ENCODE data around the gene HTR6. TPM values are rescaled to one million over a fixed set of nuclear protein-coding genes. Genes with fewer than 3 reads are reported as not detected.
A peak's percentile ranks its signal among the peaks of the same experiment; 100 is the strongest.

Gene HTR6
- total RNA-seq, 4 donors from 2014 or later = not detected

DNA sequence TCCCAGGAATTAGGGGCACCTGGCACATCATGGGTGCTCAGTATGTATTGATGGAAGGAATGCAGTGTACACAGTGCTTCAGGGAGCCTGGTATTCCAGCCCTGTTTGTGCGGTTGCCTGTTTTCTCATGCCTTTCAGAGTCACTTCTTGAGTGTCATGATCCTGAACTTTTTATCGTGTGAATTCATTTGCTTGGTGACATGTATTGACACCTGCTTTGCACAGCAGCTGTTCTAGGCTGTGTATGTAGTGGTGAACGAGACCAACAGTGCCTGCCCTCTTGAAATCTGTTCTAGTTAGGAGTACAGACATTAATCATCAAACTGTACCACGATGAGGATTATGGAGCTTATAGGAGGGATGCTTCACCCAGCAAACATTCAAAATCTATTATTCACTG lies 6.1 kb downstream of the HTR6 start:
- Histone ChIP-seq H3K27me3 (peaks cover 2% of the 10 kb centered on the region), H3K4me1 (no peaks in the 10 kb centered on the region), H3K36me3 (no peaks in the 10 kb centered on the region), H3K9me3 (no peaks in the 10 kb centered on the region), H3K27ac (no peak overlapping the region), H3K4me3 (replicated peaks in 1 of 3) (no peak overlapping the region)
- intact Hi-C loops (cut with DNase I) = no loop called here
- TF ChIP-seq POLR2A (IDR thresholded peaks at IDR 0.05) = no peak
- TF ChIP-seq, protein P1, sequence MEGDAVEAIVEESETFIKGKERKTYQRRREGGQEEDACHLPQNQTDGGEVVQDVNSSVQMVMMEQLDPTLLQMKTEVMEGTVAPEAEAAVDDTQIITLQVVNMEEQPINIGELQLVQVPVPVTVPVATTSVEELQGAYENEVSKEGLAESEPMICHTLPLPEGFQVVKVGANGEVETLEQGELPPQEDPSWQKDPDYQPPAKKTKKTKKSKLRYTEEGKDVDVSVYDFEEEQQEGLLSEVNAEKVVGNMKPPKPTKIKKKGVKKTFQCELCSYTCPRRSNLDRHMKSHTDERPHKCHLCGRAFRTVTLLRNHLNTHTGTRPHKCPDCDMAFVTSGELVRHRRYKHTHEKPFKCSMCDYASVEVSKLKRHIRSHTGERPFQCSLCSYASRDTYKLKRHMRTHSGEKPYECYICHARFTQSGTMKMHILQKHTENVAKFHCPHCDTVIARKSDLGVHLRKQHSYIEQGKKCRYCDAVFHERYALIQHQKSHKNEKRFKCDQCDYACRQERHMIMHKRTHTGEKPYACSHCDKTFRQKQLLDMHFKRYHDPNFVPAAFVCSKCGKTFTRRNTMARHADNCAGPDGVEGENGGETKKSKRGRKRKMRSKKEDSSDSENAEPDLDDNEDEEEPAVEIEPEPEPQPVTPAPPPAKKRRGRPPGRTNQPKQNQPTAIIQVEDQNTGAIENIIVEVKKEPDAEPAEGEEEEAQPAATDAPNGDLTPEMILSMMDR (IDR thresholded peaks at IDR 0.05) = no peak
- DNase-seq = no peak
- 55 to 65% methylated on average over 4 of the region's 4 CpGs for WGBS, 2 donors

DNA sequence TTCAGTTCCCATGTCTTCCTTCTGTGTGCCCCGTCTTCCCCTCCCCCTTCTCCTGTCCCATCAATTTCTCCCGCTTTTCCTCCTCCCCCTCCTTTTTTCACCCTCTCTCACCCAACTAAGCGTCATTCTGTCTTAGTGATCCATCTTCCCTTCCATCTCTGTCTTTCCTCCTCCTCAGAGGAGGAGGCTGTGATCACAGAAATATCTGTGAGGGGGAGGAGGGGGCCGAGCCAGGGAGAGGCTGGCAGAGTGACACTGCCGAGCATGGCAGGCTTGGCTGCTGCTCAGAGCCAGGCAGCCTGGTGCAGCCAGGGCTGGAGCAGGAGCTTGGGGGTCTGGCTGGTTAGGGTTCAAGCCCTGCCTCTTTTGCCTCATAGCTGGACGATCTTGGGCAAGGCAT lies 7.6 kb downstream of the HTR6 start:
- Histone ChIP-seq H3K9me3 (no peaks in the 10 kb centered on the region), H3K36me3 (no peaks in the 10 kb centered on the region), H3K27ac (no peak overlapping the region), H3K4me1 (no peaks in the 10 kb centered on the region), H3K27me3 (no peaks in the 10 kb centered on the region), H3K4me3 (replicated peaks in 1 of 3) (no peak overlapping the region)
- TF ChIP-seq, protein P1 (IDR thresholded peaks at IDR 0.05) = no peak
- no peak for TF ChIP-seq POLR2A (IDR thresholded peaks at IDR 0.05)
- no peak for DNase-seq
- 53 to 54% methylated on average over 5 to 6 of the region's 6 CpGs for WGBS, 2 donors
- intact Hi-C loops (cut with DNase I) = no loop called here

DNA sequence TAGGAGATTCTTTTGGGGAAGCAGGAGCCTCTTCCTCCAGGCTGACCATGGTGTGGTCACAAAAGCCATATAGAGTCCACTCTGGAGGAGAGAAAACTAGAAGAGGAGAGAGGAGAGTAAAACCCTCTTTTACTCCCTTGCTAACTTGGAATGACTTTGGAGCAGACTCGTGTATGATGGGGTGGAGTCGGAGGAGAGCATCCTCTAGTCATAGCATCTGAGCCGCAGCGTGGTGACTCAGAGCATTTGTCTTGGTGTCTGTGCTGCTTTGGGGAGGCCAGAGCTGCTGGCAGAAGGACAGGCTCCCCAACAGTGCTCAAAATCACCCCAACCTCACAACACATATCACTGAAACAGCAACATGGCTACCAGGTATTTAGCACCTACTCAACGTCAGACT lies 11.1 kb downstream of the HTR6 start:
- no peak for DNase-seq
- intact Hi-C loops (cut with DNase I) = no loop called here
- Histone ChIP-seq H3K27me3 (no peaks in the 10 kb centered on the region), H3K27ac (no peak overlapping the region), H3K36me3 (no peaks in the 10 kb centered on the region), H3K9me3 (no peaks in the 10 kb centered on the region), H3K4me3 (replicated peaks in 1 of 3) (no peak overlapping the region), H3K4me1 (no peaks in the 10 kb centered on the region)
- no peak for TF ChIP-seq POLR2A (IDR thresholded peaks at IDR 0.05)
- TF ChIP-seq, protein P1 (IDR thresholded peaks at IDR 0.05) = no peak
- 68 to 72% methylated on average over 5 of the region's 5 CpGs for WGBS, 2 donors

DNA sequence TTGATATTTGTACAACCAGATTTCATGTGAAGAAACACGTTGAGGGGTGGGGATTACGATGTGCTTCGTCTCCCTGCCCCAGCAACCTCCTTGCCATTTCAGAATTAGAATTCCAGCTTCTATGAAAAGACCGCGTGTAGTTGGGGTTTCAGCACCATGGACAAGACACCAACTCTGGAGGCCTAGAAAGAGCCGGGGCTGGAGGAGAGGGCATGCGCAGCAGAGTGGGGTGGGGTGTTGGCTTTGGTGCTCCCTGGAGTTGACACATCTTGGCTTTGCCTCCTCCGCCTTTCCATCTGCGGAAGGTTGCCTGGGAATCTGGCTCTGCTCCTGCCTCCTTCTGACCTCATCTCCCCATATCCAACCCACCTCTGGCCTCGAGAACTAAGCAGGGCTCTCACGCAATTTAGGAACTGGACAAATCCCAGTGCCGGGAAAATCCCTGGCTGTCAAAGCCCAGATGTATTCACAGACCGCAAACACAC lies 11.8 kb downstream of the HTR6 start:
- no peaks in the 10 kb centered on the region for H3K9me3 ChIP-seq
- intact Hi-C loops (cut with DNase I) = no loop called here
- H3K27me3 ChIP-seq = no peaks in the 10 kb centered on the region
- TF ChIP-seq POLR2A (IDR thresholded peaks at IDR 0.05) = no peak
- TF ChIP-seq, protein P1 (IDR thresholded peaks at IDR 0.05) = no peak
- no peak overlapping the region for H3K27ac ChIP-seq
- H3K4me3 ChIP-seq (replicated peaks in 1 of 3) = no peak overlapping the region
- peak; percentile 48 to 59 for DNase-seq
- no peaks in the 10 kb centered on the region for H3K36me3 ChIP-seq
- H3K4me1 ChIP-seq = no peaks in the 10 kb centered on the region
- 28 to 29% methylated on average over 11 to 13 of the region's 13 CpGs for WGBS, 2 donors

DNA sequence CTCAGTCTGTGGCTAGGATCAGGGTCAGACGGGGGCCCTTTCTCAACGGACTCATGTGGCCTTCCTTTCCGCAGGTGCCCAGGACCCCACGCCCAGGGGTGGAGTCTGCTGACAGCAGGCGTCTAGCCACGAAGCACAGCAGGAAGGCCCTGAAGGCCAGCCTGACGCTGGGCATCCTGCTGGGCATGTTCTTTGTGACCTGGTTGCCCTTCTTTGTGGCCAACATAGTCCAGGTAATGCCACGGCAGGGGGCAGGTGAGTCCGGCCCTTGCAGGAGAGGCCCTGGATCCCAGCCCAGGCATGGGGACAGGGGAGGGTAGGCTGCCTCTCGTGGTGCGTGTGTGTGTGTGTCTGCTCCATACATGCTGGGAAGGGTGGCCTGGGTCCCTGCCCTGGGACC lies 13.8 kb downstream of the HTR6 start:
- Histone ChIP-seq H3K27me3 (no peaks in the 10 kb centered on the region), H3K9me3 (no peaks in the 10 kb centered on the region), H3K36me3 (peaks cover 0 to 7% of the 10 kb centered on the region in 2 donors), H3K4me3 (replicated peaks in 1 of 3) (no peak overlapping the region), H3K27ac (no peak overlapping the region), H3K4me1 (no peaks in the 10 kb centered on the region)
- WGBS, 2 donors = 20 to 54% methylated on average over 1 to 4 of the region's 11 CpGs
- intact Hi-C loops (cut with DNase I) = no loop called here
- no peak for DNase-seq
- TF ChIP-seq POLR2A (IDR thresholded peaks at IDR 0.05) = no peak
- TF ChIP-seq, protein P1 (IDR thresholded peaks at IDR 0.05) = no peak
